Chondrocyte (in vitro differentiated cells): ENCODE data around the gene PPP1R37. TPM values are rescaled to one million over a fixed set of nuclear protein-coding genes. Genes with fewer than 3 reads are reported as not detected.

Experiments used
- DNase-seq: peaks from one replicate; pipeline ENCODE4 v3.0.0; 2021; ENCODE audit warnings: mixed read lengths, low spot score
- H3K27ac Mint-ChIP-seq: one replicate; pipeline ENCODE4 v1.8.0; 2021; ENCODE audit warnings: mild to moderate bottlenecking, moderate library complexity, mixed read lengths; ENCODE audit not compliant: unreplicated experiment
- H3K27me3 Mint-ChIP-seq: 2 replicates; pipeline ENCODE4 v1.8.0; 2021; ENCODE audit warnings: low read depth, mixed read lengths
- H3K36me3 Mint-ChIP-seq: 2 replicates; pipeline ENCODE4 v1.8.0; 2021; ENCODE audit warnings: low read depth, mixed read lengths
- H3K4me1 Mint-ChIP-seq: 2 replicates; pipeline ENCODE4 v1.8.0; 2021; ENCODE audit warnings: low read depth, mild to moderate bottlenecking, mixed read lengths
- H3K4me3 Mint-ChIP-seq: one replicate; pipeline ENCODE4 v1.8.0; 2021; ENCODE audit warnings: mild to moderate bottlenecking, moderate library complexity, mixed read lengths; ENCODE audit not compliant: unreplicated experiment
- H3K9me3 Mint-ChIP-seq: 2 replicates; pipeline ENCODE4 v1.8.0; 2021; ENCODE audit warnings: low read depth, mixed read lengths
- CTCF ChIP-seq: fragments of 200-600 bp; sonication (generic); IDR thresholded peaks from 2 replicates; pipeline ENCODE4 v1.5.0; 2021; ENCODE audit warnings: antibody characterized with exemption, mild to moderate bottlenecking, moderate library complexity
- total RNA-seq: library from RNA; stranded (reverse); gene quantifications from 3 replicates; pipeline ENCODE4 v1.2.1, GENCODE V29; 2021

PPP1R37 gene
- total RNA-seq, 1 donor from 2014 or later: 30.2 TPM

- Mint-ChIP-seq H3K36me3 (peaks cover 5% of the 10 kb centered on the region), H3K27ac (no peak overlapping the region), H3K27me3 (no peaks in the 10 kb centered on the region), H3K9me3 (no peaks in the 10 kb centered on the region), H3K4me3 (no peak overlapping the region), H3K4me1 (peaks cover 15% of the 10 kb centered on the region)
- TF ChIP-seq CTCF: no peak
- DNase-seq: no peak
Measured at GRCh38 chr19:45151821-45152503, 59.0 kb downstream of the PPP1R37 start.

- Mint-ChIP-seq H3K27ac (no peak overlapping the region), H3K4me1 (peaks cover 15% of the 10 kb centered on the region), H3K9me3 (no peaks in the 10 kb centered on the region), H3K4me3 (no peak overlapping the region), H3K27me3 (no peaks in the 10 kb centered on the region), H3K36me3 (peaks cover 5% of the 10 kb centered on the region)
- no peak for DNase-seq
- peak; percentile 40 for TF ChIP-seq CTCF
Measured at GRCh38 chr19:45152504-45153338, 59.7 kb downstream of the PPP1R37 start.

GRCh38 chr19:45153339-45154063 is 60.5 kb downstream of the PPP1R37 start:
- Mint-ChIP-seq H3K9me3 (no peaks in the 10 kb centered on the region), H3K36me3 (peaks cover 5% of the 10 kb centered on the region), H3K27me3 (no peaks in the 10 kb centered on the region), H3K4me3 (peak overlapping the region; percentile 22), H3K27ac (no peak overlapping the region), H3K4me1 (peaks cover 15% of the 10 kb centered on the region)
- DNase-seq: no peak
- TF ChIP-seq CTCF: no peak

GRCh38 chr19:45154064-45154827 is 61.3 kb downstream of the PPP1R37 start:
- Mint-ChIP-seq H3K4me3 (peak overlapping the region; percentile 22), H3K9me3 (no peaks in the 10 kb centered on the region), H3K36me3 (peaks cover 5% of the 10 kb centered on the region), H3K27ac (no peak overlapping the region), H3K27me3 (no peaks in the 10 kb centered on the region), H3K4me1 (peaks cover 15% of the 10 kb centered on the region)
- DNase-seq: no peak
- TF ChIP-seq CTCF: no peak
